GM06990 (cell line): Measurements from ENCODE around the gene CATSPERB.
"Not testable (repeated sequence)": the region's sequence is repeated elsewhere in the genome, so short reads cannot be mapped to it uniquely, and the experiment has no call there.

Experiments used
- DNase-seq: peaks from one replicate; pipeline ENCODE4 v3.0.0-alpha.2; 2011; ENCODE audit not compliant: insufficient read length; ENCODE audit errors: extremely low read depth
- H3K27me3 ChIP-seq: replicated peaks from 2 replicates; pipeline ENCODE4 v1.6.0; 2011; ENCODE audit warnings: low read length; ENCODE audit not compliant: control insufficient read depth, insufficient read depth
- H3K36me3 ChIP-seq: 2 replicates; pipeline ENCODE4 v1.5.1; 2011; ENCODE audit warnings: low read length; ENCODE audit not compliant: control insufficient read depth, insufficient read depth
- H3K4me3 ChIP-seq: replicated peaks from 2 replicates; pipeline ENCODE4 v1.5.1; 2011; ENCODE audit warnings: low read depth, mild to moderate bottlenecking, control low read depth, low read length
- CTCF ChIP-seq: IDR thresholded peaks from 2 replicates; pipeline ENCODE4 v1.5.1; 2011; ENCODE audit warnings: low read length, control low read depth, mild to moderate bottlenecking, inconsistent platforms; ENCODE audit not compliant: insufficient read depth, poor library complexity, severe bottlenecking

The CATSPERB gene

DNA sequence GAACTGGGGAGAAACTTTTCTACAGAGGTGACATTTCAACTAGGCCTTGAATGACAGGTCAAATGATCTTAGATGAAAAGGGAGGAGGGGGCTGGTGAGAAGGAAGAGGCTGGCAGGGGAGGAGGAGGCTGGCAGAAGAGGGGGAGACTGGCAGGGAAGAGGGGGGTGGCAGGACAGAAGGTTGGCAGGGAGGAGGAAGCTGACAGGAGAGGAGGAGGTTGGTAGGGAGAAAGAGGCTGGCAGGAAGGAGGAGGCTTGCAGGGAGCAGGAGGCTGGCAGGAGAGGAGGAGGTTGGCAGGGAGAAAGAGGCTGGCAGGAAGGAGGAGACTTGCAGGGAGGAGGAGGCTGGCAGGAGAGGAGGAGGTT lies 158.4 kb downstream of the CATSPERB start:
- H3K27me3 ChIP-seq = no peaks in the 10 kb centered on the region; the same call in none of the 2 replicates
- no peak for DNase-seq
- TF ChIP-seq CTCF = no peak

GRCh38 chr14:91570021-91570420 lies 161.9 kb downstream of the CATSPERB start:
- H3K4me3 ChIP-seq = no peak overlapping the region
- no peak for DNase-seq

More for the DNA sequence above, 158.4 kb downstream of the CATSPERB start:
- no peak overlapping the region for H3K4me3 ChIP-seq
- no peaks in the 10 kb centered on the region for H3K36me3 ChIP-seq

DNA sequence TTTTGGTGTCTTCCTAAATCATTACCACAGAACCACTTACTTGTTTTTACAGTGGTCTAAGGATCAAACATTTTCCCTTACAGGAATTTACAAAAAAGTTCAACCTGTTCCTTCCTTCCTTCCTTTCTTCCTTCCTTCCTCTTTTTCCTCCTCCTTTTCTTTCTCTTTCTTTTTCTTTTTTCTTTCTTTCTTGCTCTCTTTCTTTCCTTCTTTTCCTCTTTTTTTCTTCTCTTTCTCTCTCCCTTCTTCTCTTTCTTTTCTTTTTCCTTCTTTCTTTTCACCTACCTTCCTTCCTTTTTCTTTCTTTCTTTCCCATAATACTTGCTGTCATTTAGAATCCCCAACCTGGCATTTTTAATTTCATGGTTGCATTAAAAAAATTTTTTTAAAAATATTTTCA lies 162.6 kb downstream of the CATSPERB start:
- Histone ChIP-seq H3K36me3 (no peaks in the 10 kb centered on the region), H3K4me3 (no peak overlapping the region), H3K27me3 (no peaks in the 10 kb centered on the region; the same call in 1 of the 2 replicates)
- no peak for TF ChIP-seq CTCF
- DNase-seq = no peak

More at GRCh38 chr14:91570021-91570420, 161.9 kb downstream of the CATSPERB start:
- no peak for TF ChIP-seq CTCF
- no peaks in the 10 kb centered on the region; the same call in 1 of the 2 replicates for H3K27me3 ChIP-seq
- no peaks in the 10 kb centered on the region for H3K36me3 ChIP-seq

DNA sequence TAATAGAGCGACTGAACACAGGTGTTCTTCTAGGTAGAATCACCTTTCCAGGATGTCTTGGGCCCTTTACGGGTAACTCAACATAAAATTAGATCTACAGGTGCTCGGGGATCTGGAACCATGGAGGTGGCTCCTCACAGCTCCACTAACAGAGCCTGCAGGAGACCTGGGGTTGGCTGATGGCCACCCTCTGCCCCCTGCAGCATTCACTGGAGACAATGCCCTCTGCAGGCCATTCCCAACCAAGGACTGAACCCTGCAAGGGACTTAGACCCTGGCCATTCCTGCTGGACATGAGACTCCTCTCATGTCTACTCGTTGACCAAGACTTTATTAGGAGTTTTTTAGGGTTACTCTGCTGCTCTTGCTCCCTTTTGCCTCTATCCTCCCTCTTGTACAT lies 163.3 kb downstream of the CATSPERB start:
- H3K27me3 ChIP-seq = no peaks in the 10 kb centered on the region; the same call in 1 of the 2 replicates
- TF ChIP-seq CTCF = no peak
- H3K36me3 ChIP-seq = no peaks in the 10 kb centered on the region
- no peak overlapping the region for H3K4me3 ChIP-seq
- no peak for DNase-seq

- H3K36me3 ChIP-seq, DNase-seq, H3K27me3 ChIP-seq, H3K4me3 ChIP-seq: not testable (repeated sequence)
These were observed 164.1 kb downstream of the CATSPERB start for GRCh38 chr14:91567827-91568226.

DNA sequence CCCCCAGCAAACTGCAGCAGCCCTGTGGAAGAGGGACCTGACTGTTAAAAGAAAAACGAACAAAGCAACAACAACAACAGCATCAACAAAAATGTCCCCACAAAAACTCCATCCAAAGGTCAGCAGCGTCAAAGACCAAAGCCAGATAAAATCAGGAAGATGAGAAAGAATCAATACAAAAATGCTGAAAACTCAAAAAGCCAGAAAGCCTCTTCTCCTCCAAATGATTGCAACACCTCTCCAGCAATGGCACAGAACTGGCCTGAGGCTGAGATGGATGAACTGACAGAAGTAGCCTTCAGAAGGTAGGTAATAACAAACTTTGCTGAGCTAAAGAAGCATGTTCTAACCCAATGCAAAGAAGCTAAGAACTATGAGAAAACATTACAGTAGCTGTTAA lies 176.4 kb downstream of the CATSPERB start:
- TF ChIP-seq CTCF = no peak
- DNase-seq = no peak
- no peak overlapping the region for H3K4me3 ChIP-seq
- H3K36me3 ChIP-seq = no peaks in the 10 kb centered on the region
- no peaks in the 10 kb centered on the region for H3K27me3 ChIP-seq
